Measurements from ENCODE around the gene BAZ2B.

BAZ2B gene

GRCh38 chr2:159270744-159271379 is 345.5 kb downstream of the BAZ2B start:
- peaks cover 4% of the 10 kb centered on the region for H3K4me1 Mint-ChIP-seq (ENCODE audit: low read depth)
- no peak for DNase-seq
- no peak overlapping the region for H3K27ac Mint-ChIP-seq
- H3K4me3 Mint-ChIP-seq: no peak overlapping the region
- H3K27me3 Mint-ChIP-seq: no peaks in the 10 kb centered on the region
- H3K36me3 Mint-ChIP-seq (ENCODE audit: low read depth): peaks cover 52% of the 10 kb centered on the region
- H3K9me3 Mint-ChIP-seq: peaks cover 2% of the 10 kb centered on the region

Data from activated T-cell treated with anti-CD3 and anti-CD28 coated beads, Interleukin-2, amount 50 U/mL, for 24 hours (primary cell).